T-helper 2 cell treated with Interferon-gamma antibody and Interleukin-4, amounts not matched to agents 100 ng/mL and 5 ng/mL, for 36 hours (primary cell): ENCODE results near the gene B4GALT2. TPM values are rescaled to one million over a fixed set of nuclear protein-coding genes. Genes with fewer than 3 reads are reported as not detected.

Experiments used
- intact Hi-C: fragments of 100-400 bp; cut with micrococcal nuclease; formaldehyde crosslinking; loops from one replicate; pipeline ENCODE4 v1.15.1; 2023
- total RNA-seq: library from RNA; stranded (reverse); gene quantifications from 2 replicates; pipeline ENCODE4 v1.2.3, GENCODE V29; 2022

Gene B4GALT2
- total RNA-seq, 1 donor from 2014 or later: 21.1 TPM

DNA sequence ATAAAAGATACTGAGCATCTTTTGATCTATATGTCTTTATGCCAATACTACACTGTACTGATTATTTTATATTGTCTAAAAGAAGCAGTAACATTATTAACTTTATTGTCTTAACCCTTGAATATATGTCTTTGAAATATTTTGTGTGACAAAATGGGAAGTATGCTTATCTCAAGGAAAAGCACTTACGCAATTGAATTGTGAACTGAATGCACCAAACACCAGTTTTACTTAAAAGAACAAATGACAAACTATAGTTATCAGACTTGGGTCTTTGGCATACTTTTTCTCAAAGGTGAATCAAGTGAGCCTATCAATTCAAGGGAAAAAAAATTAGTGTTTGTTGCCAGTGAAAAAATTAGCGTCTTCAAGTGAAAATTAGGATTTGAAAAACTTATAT lies 61.4 kb downstream of the B4GALT2 start:
- intact Hi-C loops: no loop called here

Other genes starting within 250 kb of the B4GALT2 start
- gene ARTN, start 45.4 kb upstream of the B4GALT2 start, total RNA-seq: 0.48 and 0.64 TPM in 2 replicates
- 26.1 and 26.8 TPM in 2 replicates for gene IPO13, start 32.3 kb upstream of the B4GALT2 start, total RNA-seq
- 38.6 and 39.1 TPM in 2 replicates for gene DPH2, start 9.2 kb upstream of the B4GALT2 start, total RNA-seq
- gene ATP6V0B, start 4.2 kb upstream of the B4GALT2 start, total RNA-seq: 137 and 139 TPM in 2 replicates
- 0.59 and 0.75 TPM in 2 replicates for gene CCDC24, start 12.4 kb downstream of the B4GALT2 start, total RNA-seq
- gene SLC6A9, start 52.3 kb downstream of the B4GALT2 start, total RNA-seq: 2.6 TPM in 2 replicates
- gene KLF17, start 139.6 kb downstream of the B4GALT2 start, total RNA-seq: not detected in 2 replicates
- gene KLF18, start 162.4 kb downstream of the B4GALT2 start, total RNA-seq: not detected in 2 replicates
- gene DMAP1, start 234.3 kb downstream of the B4GALT2 start, total RNA-seq: 38.3 and 42.0 TPM in 2 replicates